T-helper 1 cell treated with Interleukin-12 subunit alpha and Interleukin-12 subunit beta and Interleukin-4 antibody, amounts not matched to agents 30 ng/mL and 1 ng/mL, for 36 hours (primary cell): ENCODE data around the gene COL8A2. TPM values are rescaled to one million over a fixed set of nuclear protein-coding genes. Genes with fewer than 3 reads are reported as not detected.

Experiments
- intact Hi-C: fragments of 100-400 bp; cut with micrococcal nuclease; formaldehyde crosslinking; loops from one replicate; pipeline ENCODE4 v1.15.1; 2024
- total RNA-seq: library from RNA; stranded (reverse); gene quantifications from 2 replicates; pipeline ENCODE4 v1.2.3, GENCODE V29; 2022

COL8A2 gene
- total RNA-seq, 1 donor from 2014 or later: not detected

DNA sequence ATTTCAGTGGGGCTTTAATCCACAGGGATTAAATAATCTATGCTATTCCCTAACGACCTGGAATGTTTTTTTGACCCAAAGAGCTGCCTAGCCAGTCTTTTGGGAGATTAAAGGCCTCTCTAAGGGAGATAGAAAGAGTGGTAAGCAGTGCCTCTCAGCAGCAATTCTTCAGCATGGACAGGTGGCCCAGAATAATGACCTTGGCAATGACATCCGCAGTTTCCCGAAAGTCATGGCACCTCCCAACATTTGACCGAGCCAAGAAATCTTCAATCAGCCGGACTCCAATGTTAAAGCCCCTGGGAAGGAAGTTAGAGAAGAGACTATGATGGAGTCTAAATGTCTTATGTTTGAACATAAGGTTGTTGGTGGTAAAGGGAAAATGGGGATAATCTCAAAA is 14.5 kb upstream of the COL8A2 start:
- intact Hi-C loops: no loop called here

DNA sequence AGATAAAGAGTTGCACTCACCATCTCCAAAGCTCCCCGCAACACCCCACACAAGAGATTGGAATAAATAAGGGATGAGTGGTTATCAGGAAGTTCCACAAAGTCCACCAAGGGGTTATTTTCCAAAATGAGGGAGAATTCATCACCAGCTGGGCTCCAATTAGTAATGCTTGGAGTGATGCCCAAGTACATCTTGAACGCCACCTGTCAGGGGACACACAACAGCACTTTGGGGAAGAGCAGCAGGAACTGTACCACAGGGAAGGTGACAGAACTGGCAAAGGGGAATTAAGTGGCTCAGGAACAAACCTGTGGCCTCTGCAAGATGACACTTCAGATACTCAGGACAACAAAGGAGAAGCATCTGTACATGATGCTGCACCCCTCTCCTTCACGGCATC is 12.8 kb upstream of the COL8A2 start:
- intact Hi-C loops: no loop called here

DNA sequence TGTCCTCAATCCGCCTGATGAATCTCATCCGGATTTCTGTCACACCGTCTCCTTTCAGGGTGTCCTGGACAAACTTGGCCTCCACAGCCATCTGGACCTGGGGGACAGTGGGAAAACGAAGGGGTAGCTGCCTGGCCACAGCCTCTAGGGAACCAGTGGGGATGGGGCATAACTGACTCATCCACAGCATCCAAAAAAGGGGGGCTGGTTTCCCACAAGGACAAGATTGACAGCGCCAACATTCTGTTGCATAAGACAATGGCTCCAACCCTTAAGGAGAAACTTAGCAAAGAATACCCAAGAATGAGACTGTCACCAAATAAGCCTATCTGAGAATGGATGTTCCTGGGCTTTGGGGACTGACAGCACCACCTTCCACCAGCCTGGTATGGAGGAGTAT is 12.2 kb upstream of the COL8A2 start:
- intact Hi-C loops: no loop called here

DNA sequence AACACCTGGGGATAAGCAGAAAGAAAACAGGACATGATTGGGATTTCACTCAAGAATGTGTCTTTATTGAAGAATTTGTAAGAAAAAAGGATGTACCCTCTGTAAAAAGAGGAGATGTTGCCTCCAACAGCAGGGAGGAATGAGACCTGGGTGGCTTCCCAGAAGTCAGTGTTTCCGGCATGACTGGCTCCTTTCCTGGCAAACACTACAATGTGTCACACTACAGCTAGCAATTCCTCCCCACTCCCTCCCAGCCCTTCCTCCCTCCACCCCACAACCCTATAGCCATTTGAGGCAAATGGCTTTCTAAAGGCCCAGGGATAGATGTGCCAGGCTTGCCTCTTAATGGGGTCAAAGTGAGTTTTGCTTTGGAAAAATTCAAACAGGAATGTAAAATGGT is 11.5 kb upstream of the COL8A2 start:
- intact Hi-C loops: no loop called here

DNA sequence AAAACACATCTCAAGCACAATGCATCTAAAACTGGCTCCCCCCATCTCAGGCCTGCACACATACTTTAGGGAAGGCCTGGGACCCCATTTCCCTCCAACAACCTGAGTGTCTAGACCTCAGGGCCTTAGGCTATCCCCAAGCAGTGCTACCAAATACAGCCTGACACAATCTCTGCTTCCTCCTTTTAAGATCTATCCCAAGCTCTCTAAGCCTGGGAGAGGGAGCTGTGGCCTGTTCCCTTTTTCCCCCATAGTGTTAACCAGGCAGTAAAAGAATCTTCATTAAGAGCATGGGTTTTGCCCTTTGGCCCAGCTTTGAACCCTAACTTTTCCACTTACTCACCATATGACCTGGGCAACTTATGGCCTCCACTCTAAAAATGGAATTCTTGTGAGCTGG is 10.8 kb upstream of the COL8A2 start:
- intact Hi-C loops: no loop called here

DNA sequence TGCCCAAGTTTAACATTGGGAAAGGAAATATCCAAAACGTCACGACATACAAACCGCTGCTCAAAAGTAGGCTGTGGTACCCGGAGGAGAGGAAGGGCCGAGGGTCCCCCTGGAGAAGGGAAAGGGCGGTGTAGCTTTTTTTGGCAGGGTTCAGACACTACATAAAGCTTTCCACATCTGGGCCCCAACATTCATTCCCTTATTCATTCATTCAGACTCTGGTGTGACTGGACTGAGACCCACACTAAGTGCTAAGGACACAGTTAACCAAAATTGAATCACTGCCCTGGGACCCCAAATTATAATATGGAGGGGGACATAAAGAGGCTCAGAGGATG is 10.3 kb upstream of the COL8A2 start:
- intact Hi-C loops: no loop called here

DNA sequence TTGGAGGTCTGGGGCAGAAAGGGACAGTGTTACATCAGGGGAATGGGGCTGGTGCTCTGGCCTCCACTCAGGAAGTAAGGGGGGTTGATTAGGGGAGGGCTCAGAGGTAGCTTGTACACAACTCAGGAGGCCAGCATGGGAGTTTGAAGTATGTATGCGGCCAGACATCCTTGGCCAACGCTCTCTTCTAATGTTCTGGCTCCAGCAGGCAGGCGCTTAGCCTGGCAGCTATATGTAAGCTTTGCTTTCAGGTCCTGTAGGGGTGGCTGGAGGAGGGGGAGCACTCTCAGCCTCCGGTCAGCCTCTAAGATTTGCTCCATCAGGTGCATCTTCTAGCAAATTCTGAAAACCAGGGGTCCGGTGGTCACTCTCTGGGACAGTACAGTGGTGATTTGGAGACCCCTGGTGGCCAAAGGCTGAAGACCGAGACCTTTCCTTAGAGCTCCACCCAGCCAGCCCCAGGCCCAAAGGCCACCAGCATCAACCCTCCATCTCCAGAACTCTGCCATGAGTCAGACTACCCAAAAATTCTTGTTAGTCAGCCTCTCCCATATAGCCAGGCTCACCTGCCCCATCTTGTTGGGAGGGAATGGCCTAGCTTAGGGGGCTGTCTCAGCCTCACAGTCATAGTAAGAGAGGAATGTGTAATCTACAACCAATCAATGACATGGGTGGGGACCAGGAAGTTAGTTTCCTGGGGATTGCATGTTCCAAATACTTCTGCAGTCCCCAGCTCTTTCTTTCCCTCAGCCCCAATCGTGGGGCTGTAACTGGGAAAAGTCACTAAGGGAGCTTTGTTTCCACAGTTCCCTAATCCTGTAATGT is 9.7 kb upstream of the COL8A2 start:
- intact Hi-C loops: loop anchor here (1.0 kb wide), 1 partner anchor 35 kb away; no protein-coding TSS in a partner anchor

DNA sequence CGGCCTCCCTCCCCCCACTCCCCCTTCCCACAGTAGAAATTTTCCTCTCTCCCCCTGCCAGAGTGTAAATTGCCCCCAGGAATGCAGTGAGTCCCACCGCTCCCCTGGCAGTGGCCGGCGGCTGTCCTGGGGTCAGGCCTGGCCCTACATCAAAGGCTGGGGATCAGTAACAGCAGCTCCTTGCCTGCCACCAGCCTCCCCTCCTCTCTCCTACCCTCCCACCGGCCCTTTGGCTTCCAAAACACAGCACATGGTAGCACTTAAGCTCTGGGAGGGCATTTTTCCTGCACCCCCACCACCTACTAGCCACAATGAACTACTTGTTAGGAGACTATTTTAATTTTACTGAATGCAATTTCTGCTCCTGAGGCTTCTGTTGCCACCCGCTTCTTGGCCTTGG is 9.0 kb upstream of the COL8A2 start:
- intact Hi-C loops: loop anchor here (1.0 kb wide), 1 partner anchor 35 kb away; no protein-coding TSS in a partner anchor

DNA sequence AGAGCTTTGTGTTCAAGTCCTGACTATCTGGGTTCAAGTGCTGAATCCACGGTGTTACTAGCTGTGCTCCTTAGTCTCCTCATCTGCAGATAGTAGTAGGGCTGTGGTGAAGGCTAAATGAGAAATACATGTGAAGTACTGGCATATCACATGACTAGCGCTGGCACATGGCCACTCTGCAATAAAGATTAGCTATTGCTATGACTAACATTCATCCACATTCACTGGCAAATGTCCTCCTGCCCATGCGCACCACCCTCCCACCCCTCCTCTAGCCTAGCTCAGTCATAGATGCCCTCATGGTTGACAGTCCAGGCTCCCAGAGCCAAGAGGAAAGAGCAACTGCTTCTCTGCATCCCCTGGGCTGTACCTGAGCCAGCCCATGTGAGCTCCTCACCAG is 8.5 kb upstream of the COL8A2 start:
- intact Hi-C loops: no loop called here

DNA sequence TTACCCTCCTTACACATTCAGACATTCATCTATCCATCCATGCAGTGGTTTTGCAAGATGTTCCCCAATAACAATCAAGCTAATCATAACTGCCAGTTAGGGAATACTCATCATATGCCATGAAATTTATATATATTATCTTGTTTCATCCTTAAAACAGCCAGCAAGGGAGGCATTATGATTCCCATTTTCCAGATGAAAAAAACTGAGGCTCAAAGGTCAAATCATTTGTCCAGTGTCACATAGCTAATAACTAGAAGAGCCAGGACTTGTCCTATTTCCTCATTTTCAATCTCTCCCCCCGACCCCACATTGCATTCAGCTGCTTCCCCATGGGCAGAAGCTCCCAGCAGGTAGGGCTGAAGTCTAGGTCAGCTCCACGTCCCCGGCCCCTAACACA is 7.0 kb upstream of the COL8A2 start:
- intact Hi-C loops: no loop called here

DNA sequence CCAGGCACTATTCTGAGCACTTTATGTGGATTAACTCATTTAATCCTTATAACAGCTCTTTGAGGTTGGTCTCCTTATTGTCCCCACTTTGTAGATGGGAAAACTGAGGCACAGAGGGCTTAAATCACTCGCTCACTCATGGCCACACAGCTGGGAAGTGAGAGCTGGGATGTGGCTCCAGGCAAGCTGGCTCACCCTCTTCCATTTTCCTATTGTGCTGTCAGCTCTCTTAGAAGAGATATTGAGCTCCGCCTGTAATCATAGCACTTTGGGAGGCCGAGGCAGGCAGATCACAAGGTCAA is 3.8 kb upstream of the COL8A2 start:
- intact Hi-C loops: no loop called here

DNA sequence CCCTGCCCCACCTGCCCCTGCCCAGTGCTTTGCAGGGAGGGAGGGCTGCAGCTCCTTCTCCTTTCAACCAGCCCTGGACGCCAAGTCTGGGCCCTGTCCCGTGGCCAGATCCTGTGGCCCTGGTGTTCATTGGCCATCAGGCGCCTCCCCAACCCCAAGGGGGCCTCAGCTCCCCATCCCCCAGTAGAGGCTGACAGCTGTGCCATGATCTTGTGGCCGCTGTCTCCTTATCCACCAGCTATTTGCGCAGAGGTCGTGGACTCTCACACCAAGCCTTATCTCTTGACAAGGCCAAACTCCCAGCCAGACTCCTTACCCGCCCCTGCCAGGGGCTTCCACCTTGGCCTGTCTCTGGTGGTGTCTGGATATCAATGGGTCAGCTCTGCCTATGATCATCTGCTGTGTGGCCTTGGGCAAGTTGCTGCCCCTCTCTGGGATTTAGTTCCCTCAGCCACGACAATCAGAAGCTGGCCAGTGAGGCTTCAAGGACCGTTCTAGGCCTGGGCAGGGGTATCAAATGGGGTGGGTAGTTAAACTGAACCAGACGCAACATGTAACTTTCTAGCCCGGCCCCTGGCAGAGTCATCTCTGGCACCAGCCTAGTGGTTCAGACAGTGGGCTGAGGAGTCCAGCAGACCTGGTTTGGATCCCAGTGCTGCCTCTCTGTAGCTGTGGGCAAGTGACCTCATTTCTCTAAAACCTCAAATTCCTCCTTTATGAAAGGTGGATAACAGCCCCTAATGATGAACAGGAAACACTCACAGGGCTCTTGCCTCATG is 3.3 kb upstream of the COL8A2 start:
- intact Hi-C loops: no loop called here

DNA sequence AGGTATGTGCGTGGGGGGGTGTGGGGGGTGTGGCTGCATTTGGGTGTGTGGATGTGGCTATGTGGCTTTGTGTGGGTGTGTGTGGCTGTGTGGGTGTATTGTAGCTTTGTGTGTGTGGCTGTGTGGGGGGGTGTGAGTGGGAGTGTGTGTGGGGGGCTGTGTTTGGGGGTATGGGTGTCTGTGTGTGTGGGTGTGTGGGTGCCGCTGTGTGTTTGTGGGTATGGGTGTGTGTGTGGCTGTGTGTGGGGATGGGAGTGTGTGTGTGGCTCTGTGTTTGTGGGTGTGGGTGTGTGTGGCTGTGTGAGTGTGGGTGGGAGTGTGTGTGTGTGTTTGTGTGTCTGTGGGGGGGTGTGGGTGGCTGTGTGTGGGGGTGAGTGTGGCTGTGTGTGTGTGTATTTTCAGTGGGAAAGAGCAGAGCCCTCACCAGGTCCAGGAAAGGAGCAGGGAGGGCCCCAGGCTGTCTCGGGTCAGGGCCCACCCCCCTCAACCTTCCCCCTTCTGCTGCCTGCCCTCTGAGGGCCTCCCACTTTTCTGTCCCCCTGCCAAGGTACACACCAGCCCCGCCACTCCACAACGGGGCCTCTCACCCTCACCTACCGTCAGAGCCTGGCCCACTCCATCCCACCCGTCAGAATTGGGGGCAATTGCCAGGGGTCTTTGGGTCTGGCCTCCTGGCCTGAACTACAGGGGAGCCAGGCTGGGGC is 1.9 kb upstream of the COL8A2 start:
- intact Hi-C loops: no loop called here

DNA sequence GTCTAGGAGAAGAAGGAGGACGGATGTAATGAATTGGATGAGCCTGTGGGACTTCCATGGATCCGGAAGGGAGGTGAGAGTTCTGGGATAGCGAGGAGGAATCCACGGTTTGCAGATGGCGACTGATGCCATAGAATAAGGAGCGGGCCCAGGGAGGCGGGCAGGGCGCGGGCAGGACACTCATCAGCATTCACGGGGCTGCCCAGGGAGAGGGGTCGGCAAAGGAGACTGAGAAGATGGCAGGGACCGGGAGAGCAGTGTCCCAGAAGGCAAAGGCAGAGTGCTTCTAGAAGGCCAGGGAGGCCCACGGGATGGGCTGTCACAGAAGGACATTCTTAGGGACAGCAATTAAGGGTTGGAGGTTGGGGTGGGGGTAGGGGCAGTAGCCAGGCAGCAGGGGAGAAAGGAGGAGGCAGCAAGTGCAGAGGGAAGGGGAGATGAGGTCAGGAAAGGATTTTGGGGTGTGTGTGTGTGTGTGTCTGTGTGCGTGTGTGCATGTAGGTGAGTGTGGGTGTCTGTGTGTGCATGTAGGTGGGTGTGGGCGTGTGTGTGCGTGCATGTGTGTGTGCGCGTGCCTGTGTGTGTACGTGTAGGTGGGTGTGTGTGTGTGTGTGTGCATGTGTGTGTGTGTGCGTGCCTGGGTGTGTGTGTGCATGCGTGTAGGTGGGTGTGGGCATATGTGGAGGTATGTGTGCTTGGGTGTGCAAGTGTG is 1.1 kb upstream of the COL8A2 start:
- intact Hi-C loops: no loop called here

DNA sequence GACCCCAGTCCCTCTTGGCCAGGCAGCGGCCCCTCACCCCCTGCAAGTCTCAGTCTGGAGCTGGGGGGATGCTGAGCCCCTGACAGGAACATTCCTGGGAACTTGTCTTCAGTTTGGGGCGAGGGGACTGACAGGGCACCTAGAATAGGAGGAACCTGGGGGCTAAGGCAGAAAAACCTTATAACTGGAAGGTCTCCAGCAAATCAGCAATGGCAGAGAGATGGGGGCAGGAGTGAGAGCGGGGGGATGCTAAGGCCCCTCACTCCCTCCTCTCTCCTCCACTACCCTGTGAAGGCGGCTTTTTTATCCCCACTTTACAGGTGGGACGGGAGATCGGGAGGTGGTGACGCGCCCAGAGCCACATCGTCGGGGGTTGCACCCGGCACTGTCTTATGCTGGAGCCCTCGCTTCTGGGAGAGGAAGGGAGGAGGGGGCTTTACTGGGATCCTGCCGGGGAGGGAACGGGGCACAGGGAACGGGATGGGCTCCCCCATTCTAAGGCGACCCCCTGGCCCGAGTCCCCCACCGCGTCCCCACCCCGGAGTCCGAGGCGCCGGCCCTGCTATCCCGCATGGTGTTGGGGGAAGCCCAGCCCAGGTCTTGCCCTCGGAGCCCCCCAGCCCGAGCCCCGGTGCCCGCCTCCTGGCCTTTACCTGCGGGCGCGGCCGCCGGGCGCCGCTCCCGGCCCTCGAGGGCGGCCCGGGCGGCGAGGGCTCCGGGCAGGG is 456 bp downstream of the COL8A2 start:
- intact Hi-C loops: no loop called here

DNA sequence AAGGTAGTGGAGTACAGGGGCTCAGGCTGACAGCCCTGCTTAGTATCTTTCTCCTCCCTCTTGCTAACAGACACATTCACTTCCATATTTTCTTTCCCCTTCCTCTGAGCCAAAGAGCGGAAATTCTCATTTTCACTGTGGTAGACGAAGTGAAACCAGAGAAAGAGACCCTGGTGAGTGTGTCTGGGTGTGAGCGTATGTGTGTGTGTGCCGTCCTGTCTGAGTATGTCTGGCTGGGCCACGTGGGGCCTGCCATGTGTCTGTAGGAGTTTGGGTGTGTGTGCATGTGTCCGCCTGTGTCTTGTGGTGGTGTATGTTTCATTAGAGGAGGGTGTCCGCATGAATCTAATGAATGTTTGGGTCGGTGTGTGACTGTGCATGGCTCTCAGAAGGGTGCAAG is 1.7 kb downstream of the COL8A2 start:
- intact Hi-C loops: no loop called here

DNA sequence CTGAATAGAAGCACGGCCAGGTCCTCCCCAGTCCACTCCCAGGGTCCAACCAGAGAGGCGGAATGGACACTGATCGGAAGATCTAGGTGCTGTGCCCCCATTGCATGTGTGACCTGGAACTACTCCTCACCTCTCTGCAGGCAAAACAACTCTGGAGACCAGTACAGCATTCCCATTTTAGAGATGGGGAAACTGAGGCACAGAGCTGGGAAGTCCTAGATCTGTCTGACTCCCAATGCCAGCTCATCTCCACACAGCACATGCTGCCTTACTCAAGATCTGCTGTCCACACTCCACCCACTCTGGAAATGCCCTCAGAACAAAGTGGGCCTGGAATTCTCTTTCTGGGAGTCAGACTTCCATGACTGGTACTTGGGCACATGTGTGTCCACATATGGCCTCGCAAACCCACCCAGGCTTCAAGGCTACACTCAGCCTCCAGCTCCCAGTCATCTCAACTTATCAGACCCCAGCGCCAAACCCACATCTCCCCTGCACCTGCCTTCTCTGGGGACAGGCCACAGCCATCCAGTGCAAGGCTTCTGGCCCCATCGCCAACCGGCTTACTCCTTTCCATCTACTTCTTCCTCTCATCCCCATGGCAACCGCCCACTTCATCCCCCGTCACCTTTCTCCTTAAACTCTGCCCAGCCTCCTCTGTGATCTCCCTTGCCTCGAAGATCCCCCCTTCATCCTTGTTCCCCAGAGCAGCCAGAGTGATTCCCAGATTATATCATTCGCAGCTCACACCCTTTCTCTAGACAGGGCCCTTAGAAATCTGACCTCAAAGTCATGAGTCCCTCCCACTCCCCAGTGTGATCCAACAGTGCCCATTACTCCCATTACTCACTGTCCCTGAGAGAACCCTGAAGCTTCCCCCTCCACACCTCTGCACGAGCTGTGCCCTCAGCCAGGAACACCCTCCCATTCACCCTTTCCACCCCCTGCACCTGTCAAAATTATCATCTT is 2.7 kb downstream of the COL8A2 start:
- intact Hi-C loops: no loop called here

DNA sequence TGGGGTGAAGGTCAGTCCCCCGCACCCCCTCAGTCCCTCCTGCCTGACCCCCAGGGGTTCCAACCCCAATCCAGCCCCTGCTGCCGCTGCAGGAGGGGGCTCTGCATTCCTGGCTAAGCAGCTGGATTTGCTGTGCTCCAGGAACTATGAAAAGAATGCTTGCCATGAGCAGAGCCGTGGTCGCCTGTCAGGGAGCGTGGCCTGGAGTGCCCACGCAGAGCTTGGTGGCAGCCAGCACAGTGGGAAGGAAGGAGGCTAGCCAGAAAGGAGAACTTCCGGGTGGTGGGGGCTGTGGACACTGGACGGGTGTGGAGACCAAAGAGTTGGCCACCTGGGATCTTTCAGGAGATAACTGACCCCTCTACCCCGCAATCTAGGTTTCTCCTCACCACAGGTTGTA is 5.6 kb downstream of the COL8A2 start:
- intact Hi-C loops: no loop called here

DNA sequence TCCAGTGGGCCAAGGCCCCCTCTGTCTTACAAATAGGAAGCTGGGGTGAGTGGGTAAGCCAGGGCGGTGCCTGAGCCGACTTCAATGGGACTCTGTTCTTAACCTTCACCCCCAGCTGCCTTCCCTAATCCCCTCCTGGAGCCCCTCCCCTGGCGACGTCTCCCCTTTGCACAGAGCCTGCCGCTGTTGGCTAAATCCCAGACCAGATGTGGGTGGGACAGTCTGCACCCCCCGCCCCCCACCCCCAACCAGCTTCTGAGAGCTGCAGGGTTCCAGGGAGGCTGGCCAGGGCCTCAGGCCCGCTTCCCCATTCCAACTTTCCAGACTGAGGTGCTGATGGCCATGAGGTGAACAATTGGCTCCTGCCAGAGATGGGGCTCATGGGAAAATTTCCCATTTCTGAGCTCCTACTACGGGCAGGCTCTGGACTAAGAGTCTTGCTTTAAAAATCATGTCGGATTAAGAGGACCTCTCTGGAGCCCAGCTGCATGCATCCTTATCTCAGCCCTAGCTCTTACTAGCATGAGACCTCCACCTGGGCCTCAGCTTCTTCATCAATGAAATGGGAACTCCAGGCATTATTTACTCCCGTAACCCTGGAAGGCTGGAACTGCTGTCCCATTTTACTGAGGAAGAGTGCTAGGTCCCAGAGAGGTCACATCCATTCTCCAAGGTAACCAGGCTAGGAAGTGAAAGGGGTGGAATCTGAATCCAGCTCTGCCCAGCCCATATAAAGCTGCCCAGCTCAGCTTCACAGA is 6.4 kb downstream of the COL8A2 start:
- intact Hi-C loops: no loop called here
